Measurements from ENCODE around the gene PATJ.

Gene PATJ

GRCh38 chr1:61752921-61753389, 10.7 kb downstream of the PATJ start (continued):
- TF ChIP-seq, protein P1, sequence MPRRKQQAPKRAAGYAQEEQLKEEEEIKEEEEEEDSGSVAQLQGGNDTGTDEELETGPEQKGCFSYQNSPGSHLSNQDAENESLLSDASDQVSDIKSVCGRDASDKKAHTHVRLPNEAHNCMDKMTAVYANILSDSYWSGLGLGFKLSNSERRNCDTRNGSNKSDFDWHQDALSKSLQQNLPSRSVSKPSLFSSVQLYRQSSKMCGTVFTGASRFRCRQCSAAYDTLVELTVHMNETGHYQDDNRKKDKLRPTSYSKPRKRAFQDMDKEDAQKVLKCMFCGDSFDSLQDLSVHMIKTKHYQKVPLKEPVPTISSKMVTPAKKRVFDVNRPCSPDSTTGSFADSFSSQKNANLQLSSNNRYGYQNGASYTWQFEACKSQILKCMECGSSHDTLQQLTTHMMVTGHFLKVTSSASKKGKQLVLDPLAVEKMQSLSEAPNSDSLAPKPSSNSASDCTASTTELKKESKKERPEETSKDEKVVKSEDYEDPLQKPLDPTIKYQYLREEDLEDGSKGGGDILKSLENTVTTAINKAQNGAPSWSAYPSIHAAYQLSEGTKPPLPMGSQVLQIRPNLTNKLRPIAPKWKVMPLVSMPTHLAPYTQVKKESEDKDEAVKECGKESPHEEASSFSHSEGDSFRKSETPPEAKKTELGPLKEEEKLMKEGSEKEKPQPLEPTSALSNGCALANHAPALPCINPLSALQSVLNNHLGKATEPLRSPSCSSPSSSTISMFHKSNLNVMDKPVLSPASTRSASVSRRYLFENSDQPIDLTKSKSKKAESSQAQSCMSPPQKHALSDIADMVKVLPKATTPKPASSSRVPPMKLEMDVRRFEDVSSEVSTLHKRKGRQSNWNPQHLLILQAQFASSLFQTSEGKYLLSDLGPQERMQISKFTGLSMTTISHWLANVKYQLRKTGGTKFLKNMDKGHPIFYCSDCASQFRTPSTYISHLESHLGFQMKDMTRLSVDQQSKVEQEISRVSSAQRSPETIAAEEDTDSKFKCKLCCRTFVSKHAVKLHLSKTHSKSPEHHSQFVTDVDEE (CRISPR knock-in tag; IDR thresholded peaks at IDR 0.05) = no peak
- TF ChIP-seq POU6F1 (CRISPR knock-in tag; IDR thresholded peaks at IDR 0.05; ENCODE audit: borderline replicate concordance, low read depth) (no peak), OSR1 (CRISPR knock-in tag; IDR thresholded peaks at IDR 0.05) (no peak), ESRRG (CRISPR knock-in tag; IDR thresholded peaks at IDR 0.05) (no peak)

GRCh38 chr1:61753998-61754508, 11.8 kb downstream of the PATJ start:
- no peak for TF ChIP-seq BACH2 (CRISPR knock-in tag; IDR thresholded peaks at IDR 0.05; ENCODE audit: borderline replicate concordance)
- ATAC-seq = no peak

DNA sequence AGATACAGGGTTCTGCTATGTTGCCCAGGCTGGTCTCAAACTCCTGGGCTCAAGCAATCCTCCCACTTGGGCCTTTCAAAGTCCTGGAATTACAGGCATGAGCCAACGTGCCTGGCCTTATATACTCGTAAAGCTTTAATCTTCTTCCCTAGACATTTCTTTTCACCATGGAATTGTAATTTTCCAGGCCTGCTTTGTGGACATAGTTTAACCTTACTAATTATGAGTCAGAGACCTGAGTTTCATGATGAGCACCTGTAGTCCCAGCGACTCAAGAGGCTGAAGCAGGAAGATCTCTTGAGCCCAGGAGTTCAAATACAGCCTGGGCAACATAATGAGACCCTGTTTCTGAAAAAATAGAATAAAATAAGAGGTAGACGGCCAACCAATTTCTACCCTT, 12.3 kb downstream of the PATJ start:
- ATAC-seq = no peak

DNA sequence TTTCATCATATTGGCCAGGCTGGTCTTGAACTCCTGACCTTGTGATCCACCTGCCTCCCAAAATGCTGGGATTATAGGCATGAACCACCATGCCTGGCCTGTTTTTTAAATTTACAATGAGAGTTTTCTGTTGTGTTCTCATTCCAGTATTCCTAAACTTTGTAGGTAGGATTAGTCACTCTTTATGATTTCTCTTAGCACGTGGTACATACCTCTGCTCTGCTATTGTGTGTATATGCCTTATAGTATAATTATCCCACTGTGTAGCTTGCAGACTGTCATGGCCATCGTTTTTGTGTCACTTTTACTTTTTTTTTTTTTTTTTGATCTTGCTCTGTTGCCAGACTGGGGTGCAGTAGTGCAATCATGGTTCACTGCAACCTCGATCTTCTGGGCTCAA, 14.5 kb downstream of the PATJ start:
- ATAC-seq = no peak
- TF ChIP-seq PPARA (CRISPR knock-in tag; IDR thresholded peaks at IDR 0.05; ENCODE audit: borderline replicate concordance) = no peak
- TF ChIP-seq RARB (CRISPR knock-in tag; IDR thresholded peaks at IDR 0.05) = no peak
- TF ChIP-seq ZFP30 (CRISPR knock-in tag; IDR thresholded peaks at IDR 0.05) = no peak
- TF ChIP-seq ISL1 (CRISPR knock-in tag; IDR thresholded peaks at IDR 0.05) = no peak
- TF ChIP-seq, protein P2, sequence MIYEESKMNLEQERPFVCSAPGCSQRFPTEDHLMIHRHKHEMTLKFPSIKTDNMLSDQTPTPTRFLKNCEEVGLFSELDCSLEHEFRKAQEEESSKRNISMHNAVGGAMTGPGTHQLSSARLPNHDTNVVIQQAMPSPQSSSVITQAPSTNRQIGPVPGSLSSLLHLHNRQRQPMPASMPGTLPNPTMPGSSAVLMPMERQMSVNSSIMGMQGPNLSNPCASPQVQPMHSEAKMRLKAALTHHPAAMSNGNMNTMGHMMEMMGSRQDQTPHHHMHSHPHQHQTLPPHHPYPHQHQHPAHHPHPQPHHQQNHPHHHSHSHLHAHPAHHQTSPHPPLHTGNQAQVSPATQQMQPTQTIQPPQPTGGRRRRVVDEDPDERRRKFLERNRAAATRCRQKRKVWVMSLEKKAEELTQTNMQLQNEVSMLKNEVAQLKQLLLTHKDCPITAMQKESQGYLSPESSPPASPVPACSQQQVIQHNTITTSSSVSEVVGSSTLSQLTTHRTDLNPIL (CRISPR knock-in tag; IDR thresholded peaks at IDR 0.05; ENCODE audit: low read depth) = no peak
- no peak for TF ChIP-seq POU6F1 (CRISPR knock-in tag; IDR thresholded peaks at IDR 0.05; ENCODE audit: borderline replicate concordance, low read depth)
- no peak for TF ChIP-seq ARNTL (CRISPR knock-in tag; IDR thresholded peaks at IDR 0.05; ENCODE audit: borderline replicate concordance, low read depth)
- TF ChIP-seq SNAI2 (CRISPR knock-in tag; IDR thresholded peaks at IDR 0.05) = no peak
- no peak for TF ChIP-seq CSRNP3 (CRISPR knock-in tag; IDR thresholded peaks at IDR 0.05)
- no peak for TF ChIP-seq ESRRG (CRISPR knock-in tag; IDR thresholded peaks at IDR 0.05)

More for the DNA sequence above, 12.3 kb downstream of the PATJ start:
- no peak for TF ChIP-seq PPARA (CRISPR knock-in tag; IDR thresholded peaks at IDR 0.05; ENCODE audit: borderline replicate concordance)
- no peak for TF ChIP-seq SNAI2 (CRISPR knock-in tag; IDR thresholded peaks at IDR 0.05)
- no peak for TF ChIP-seq TCF4 (CRISPR knock-in tag; IDR thresholded peaks at IDR 0.05; ENCODE audit: borderline replicate concordance)
- TF ChIP-seq RARB (CRISPR knock-in tag; IDR thresholded peaks at IDR 0.05) = no peak
- no peak for TF ChIP-seq ISL1 (CRISPR knock-in tag; IDR thresholded peaks at IDR 0.05)
- TF ChIP-seq CSDC2 (CRISPR knock-in tag; IDR thresholded peaks at IDR 0.05) = no peak

- no peak for ATAC-seq
- TF ChIP-seq TOX (CRISPR knock-in tag; IDR thresholded peaks at IDR 0.05; ENCODE audit: borderline replicate concordance) = no peak
- TF ChIP-seq SNAI2 (CRISPR knock-in tag; IDR thresholded peaks at IDR 0.05) = no peak
- TF ChIP-seq, protein P2 (CRISPR knock-in tag; IDR thresholded peaks at IDR 0.05; ENCODE audit: low read depth) = no peak
- no peak for TF ChIP-seq GLIS3 (CRISPR knock-in tag; IDR thresholded peaks at IDR 0.05)
- TF ChIP-seq ZC3H10 (CRISPR knock-in tag; IDR thresholded peaks at IDR 0.05) = no peak
- TF ChIP-seq PPARA (CRISPR knock-in tag; IDR thresholded peaks at IDR 0.05; ENCODE audit: borderline replicate concordance) = no peak
- TF ChIP-seq BACH2 (CRISPR knock-in tag; IDR thresholded peaks at IDR 0.05; ENCODE audit: borderline replicate concordance) = no peak
- TF ChIP-seq ISL1 (CRISPR knock-in tag; IDR thresholded peaks at IDR 0.05) = no peak
- TF ChIP-seq ZNF8 (CRISPR knock-in tag; IDR thresholded peaks at IDR 0.05) = no peak
- TF ChIP-seq TCF4 (CRISPR knock-in tag; IDR thresholded peaks at IDR 0.05; ENCODE audit: borderline replicate concordance) = no peak
- no peak for TF ChIP-seq CSDC2 (CRISPR knock-in tag; IDR thresholded peaks at IDR 0.05)
- no peak for TF ChIP-seq POU6F1 (CRISPR knock-in tag; IDR thresholded peaks at IDR 0.05; ENCODE audit: borderline replicate concordance, low read depth)
- no peak for TF ChIP-seq ESRRG (CRISPR knock-in tag; IDR thresholded peaks at IDR 0.05)
- no peak for TF ChIP-seq ZFP30 (CRISPR knock-in tag; IDR thresholded peaks at IDR 0.05)
Observed at GRCh38 chr1:61757950-61758349, 15.7 kb downstream of the PATJ start.
